ENCODE data around the gene TMIGD3. TPM values are rescaled to one million over a fixed set of nuclear protein-coding genes. Genes with fewer than 3 reads are reported as not detected.
"Not testable (repeated sequence)": the region's sequence is repeated elsewhere in the genome, so short reads cannot be mapped to it uniquely, and the experiment has no call there.

TMIGD3 gene
- not detected for polyA plus RNA-seq (2013, experiment 1 of 2; ENCODE audit: insufficient read length)
- polyA plus RNA-seq (2013, experiment 2 of 2; ENCODE audit: insufficient read length): not detected

DNA sequence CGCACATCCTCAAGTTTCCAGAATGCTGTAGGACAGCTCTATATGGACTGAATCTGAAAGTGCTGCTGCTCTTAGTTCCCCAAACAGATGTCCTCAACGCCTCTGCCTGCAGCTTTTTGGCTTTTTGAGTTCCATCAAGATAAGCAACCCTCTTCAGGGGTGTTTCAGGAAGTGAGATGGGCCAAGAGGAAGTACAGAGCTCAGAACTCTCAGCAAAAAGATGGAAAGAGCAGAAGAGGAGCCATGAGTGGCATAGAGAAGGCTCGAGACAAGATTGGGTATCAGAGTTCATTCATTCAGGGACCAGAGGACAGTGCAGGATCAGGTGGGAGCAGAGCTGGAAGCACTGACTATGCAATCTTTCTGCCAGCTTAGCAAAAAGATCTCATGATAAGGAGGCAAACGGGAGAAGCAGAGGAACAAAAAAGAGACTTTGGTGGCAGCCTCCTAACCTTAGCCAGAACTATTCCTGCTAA is at the start of gene TMIGD3, which contains the start of gene ADORA3:
Gene TMIGD3 (minus strand): TSS at position 49 of the 476 bp plus-strand sequence. CDS start 279 bp downstream, outside the sequence.
Gene ADORA3 (minus strand): TSS at position 49 of the 476 bp plus-strand sequence. CDS start 279 bp downstream, outside the sequence.
- DNase-seq: no peak

- peak; percentile 88 for DNase-seq
Measured at GRCh38 chr1:111553196-111553595, 49.8 kb upstream of the TMIGD3 start.

DNA sequence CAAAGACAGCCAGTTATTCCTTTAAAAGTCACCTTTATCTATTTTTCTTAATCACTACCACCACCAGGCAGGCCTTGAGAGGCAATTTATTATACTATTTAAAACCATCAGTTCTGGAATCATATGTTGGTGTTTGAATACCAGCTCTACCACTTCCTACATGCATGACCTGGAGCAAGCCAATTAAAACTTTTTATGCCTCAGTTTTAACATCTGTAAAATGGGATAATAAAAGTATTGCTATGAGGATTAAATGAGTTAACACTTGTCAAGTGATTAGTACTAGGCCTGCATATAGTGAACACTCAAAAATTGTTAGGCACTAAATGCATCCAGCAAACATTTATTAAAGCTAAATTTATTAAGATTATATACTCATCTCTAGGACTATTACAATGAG is 49.2 kb upstream of the TMIGD3 start:
- no peak for DNase-seq

- DNase-seq: no peak
Measured at GRCh38 chr1:111551623-111552411, 48.4 kb upstream of the TMIGD3 start.

DNA sequence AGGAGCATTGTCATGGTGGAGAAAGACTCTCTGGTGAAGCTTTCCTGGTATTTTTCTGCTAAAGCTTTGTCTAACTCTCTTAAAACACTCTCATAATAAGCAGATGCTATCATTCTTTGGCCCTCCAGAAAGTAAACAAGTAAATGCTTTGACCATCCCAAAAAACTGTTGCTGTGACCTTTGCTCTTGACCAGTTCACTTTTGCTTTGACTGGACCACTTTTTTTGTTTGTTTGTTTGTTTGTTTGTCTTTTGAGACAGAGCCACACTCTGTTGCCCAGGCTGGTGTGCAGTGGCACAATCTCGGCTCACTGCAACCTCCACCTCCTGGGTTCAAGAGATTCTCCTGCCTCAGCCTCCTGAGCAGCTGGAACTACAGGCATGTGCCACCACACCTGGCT is 44.4 kb upstream of the TMIGD3 start:
- DNase-seq: not testable (repeated sequence)

DNA sequence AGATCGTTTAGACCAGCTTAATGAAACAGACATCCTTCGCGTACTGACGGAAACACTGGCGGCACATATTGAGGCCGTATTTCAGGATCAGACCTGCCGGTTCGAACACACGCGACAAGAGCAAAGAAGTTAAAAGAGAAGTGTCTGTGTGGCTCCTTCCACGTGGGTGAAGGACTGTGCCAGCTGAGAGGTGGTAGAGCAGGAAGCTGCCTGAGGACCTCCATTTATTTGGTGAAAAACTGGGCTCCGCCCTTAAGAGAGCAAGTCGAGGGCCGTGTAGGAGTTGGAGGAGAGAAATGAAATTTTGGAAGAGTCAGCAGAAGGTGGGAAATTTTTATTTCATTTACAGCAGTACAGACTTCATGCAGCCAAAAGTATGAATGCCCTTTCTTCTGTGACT is 38.8 kb upstream of the TMIGD3 start:
- no peak for DNase-seq

DNA sequence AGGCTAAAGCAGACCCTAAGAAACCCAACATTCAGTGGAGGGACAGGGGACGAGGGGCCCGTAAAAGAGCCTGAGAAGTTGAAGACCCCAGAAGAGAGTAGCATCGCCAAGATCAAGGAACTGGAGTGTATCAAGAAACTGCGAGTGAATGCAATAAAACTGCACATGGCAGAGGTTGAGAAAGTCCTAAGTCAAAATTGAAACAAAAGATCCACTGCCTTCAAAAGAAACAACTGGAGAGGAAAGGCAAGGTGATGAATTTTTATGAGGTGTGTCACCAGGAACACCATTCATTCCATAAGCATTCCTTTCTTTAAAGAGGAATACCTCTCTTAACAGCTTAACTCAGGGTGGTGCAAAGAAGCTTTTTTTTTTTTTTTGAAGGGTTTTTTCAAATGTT is 38.3 kb upstream of the TMIGD3 start:
- DNase-seq: peak; percentile 46

DNA sequence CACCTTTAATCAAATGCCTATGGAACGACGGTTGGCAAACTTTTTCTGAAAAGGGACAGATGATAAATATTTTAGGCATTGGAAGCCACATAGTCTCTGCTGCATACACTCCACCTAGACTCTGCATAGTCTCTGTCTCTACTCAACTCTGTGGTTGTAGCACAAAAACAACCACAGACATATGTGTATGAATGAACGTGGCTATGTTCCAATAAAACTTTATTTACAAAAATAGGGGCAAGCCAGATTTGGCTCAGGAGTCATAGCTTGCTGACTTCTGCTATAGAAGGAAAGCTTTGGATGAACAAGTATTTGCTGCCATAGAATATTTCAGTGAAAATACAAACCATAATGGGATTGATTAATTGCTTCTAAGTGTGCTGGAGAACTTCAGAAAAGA is 37.5 kb upstream of the TMIGD3 start:
- DNase-seq: no peak

DNA sequence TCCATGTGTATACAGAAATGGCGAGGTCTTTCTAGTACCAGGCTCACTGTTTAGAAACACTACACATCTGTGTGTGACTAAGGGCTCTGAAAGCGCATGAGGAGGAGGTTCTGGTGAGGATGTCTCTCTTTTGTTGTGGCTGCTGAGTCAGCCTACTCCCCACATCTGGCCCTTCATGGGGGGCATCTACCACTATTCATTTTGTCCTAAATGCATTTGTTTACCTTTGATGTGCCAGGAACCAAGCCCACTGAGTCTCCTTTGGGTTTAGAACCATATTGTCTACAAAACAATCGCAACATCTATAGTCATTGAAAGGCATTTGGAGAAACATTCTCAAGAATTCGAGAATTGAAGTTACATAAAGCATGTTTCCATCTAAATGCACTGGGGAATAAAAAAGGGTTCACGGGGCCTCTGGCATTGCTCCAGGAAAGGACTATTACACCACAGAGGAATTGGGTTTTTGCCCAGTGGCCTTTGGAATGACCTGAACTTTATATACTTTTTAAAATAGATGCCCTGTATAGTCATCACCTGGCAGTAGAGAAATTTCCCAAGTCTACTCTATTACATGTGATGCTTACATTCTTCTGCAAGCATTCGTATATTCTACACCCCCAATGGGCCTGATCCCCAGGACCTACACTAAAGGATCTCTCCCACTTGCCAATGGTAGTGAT is 35.1 kb upstream of the TMIGD3 start:
- DNase-seq: peak; percentile 50

GRCh38 chr1:111535256-111536191 is 32.1 kb upstream of the TMIGD3 start:
- peak; percentile 27 for DNase-seq

GRCh38 chr1:111520053-111520452 is 16.6 kb upstream of the TMIGD3 start:
- no peak for DNase-seq

- DNase-seq: no peak
Measured at GRCh38 chr1:111517469-111518225, 14.2 kb upstream of the TMIGD3 start.

DNA sequence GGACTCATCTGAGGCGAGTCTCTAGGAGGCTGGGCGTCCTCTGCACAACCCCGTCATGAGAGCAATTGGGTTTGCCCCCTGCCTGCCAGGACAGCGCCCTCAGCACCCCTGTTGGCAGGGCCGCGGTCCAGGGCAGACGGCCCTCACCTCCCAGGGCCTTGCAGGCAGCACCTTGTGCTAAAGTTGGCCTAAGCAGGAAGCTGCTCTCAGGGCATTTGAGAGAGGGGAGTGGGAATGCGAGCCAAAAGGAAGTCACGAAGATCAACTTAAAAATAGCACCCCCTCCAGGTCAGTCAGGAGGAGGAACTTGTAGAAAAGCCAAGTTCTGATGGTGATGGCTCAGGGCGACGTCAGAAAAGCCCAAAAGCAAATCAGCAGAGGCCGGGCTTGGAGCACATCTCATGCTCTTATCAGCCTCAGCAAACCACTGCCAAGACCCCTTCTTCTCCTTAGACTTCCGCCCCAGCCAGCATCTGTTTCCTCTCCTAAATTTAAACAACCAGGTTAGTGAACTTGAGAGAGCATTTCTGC is 12.6 kb upstream of the TMIGD3 start:
- DNase-seq: peak; percentile 39

- DNase-seq: peak; percentile 32
Measured at GRCh38 chr1:111515291-111516004, 12.0 kb upstream of the TMIGD3 start.

DNA sequence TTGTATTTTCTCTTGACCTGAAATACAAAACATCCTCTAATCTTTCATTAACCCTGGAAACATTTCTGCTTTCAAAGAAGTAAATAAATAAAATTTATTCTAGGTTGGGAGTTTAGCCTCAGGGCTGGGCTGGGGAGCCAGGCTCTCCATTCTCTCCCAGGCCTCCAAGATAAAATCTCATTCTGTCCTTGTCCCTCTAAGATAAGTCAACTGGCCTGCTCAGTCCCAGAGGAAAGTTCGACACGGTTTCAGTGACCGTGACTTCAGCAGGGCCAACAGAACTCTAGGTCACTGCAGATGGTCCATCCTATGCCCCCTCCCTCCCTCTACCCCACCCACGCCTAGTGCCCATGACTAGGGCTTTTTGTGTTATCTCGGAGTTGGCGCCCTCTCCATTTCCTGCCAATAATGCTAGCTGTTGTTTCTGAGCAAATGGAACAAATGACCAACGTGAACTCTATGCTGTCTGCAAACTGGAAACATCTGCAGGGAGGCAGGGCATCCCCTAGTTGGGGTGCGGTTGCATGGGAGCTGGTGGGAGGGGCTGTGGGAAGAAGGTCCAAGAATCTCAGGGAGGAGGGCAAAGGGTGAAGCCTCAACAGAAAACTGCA is 10.1 kb upstream of the TMIGD3 start:
- DNase-seq: no peak

DNA sequence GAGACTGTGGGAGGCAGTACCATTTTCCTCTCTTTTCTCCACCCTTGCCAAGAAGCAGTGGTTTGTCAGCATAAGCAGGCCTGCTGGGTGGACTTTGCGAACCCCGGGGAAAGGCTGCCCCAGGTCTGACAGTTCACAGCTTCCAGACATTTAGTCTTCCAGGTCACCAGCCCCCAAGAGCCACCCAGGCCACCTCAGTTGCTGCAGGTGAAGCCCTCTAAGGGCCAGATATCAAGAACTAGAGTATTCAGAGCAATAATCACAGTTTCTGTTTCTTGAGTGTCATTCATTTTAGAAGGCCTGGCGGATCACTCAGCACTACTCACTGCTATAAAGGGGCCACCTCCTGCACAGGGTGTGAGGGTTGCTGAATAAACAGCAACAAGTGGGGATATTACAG is 9.5 kb upstream of the TMIGD3 start:
- DNase-seq: no peak

GRCh38 chr1:111512132-111512889 is 8.9 kb upstream of the TMIGD3 start:
- DNase-seq: no peak

DNA sequence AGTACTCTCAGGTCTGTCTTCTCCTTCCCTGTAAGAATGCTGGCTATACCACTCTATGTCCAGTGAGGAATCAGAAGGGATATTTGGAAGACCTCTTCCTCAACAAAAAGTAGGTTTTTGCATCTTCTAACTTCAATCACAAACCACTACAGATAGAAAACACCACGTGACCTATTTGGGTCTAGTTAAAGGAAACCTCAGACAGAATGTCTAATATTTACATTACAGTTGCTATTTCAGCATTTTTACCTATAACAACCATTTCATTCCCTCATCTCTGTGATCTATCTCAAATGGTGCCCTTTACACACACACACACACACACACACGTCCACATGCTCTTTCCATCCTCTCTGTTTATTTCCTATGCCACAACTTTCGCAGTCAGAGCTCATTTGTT is 7.9 kb upstream of the TMIGD3 start:
- DNase-seq: no peak

- DNase-seq: no peak
Measured at GRCh38 chr1:111509997-111510375, 6.6 kb upstream of the TMIGD3 start.

Measured in fibroblast of skin of back (primary cell).